Mucosa of rectum (tissue), 2 donors: Measurements from ENCODE around the gene CEP295NL.

Experiments used
- H3K27ac ChIP-seq, 2 donors: one replicate each; pipeline ENCODE4 v1.7.0; 2013; ENCODE audit warnings: inconsistent platforms in 2 of 2, low read depth in 2 of 2, low read length in 2 of 2
- H3K27me3 ChIP-seq, 2 donors: one replicate each; pipeline ENCODE4 v1.7.0; 2013; ENCODE audit warnings: low read length in 2 of 2; ENCODE audit not compliant: control insufficient read depth in 2 of 2, insufficient read depth in 2 of 2
- H3K36me3 ChIP-seq, 2 donors: one replicate each; pipeline ENCODE4 v1.7.0; 2013; ENCODE audit warnings: low read length in 2 of 2; ENCODE audit not compliant: control insufficient read depth in 2 of 2, insufficient read depth in 2 of 2
- H3K4me1 ChIP-seq, 2 donors: one replicate each; pipeline ENCODE4 v1.7.0; 2013; ENCODE audit warnings: low read length in 2 of 2, mild to moderate bottlenecking in 1 of 2; ENCODE audit not compliant: control insufficient read depth in 2 of 2, insufficient read depth in 2 of 2
- H3K4me3 ChIP-seq, 2 donors: one replicate each; pipeline ENCODE4 v1.7.0; 2013; ENCODE audit warnings: low read length in 2 of 2
- H3K9ac ChIP-seq, 2 donors: one replicate each; pipeline ENCODE4 v1.7.0; 2013; ENCODE audit warnings: low read length in 2 of 2, low read depth in 1 of 2, mild to moderate bottlenecking in 1 of 2
- H3K9me3 ChIP-seq, 2 donors: one replicate each; pipeline ENCODE4 v1.7.0; 2013; ENCODE audit warnings: low read length in 2 of 2; ENCODE audit not compliant: control insufficient read depth in 2 of 2
- donor health status: healthy.
- donor health status: Normal muscosa, but diverticular disease.

CEP295NL gene

DNA sequence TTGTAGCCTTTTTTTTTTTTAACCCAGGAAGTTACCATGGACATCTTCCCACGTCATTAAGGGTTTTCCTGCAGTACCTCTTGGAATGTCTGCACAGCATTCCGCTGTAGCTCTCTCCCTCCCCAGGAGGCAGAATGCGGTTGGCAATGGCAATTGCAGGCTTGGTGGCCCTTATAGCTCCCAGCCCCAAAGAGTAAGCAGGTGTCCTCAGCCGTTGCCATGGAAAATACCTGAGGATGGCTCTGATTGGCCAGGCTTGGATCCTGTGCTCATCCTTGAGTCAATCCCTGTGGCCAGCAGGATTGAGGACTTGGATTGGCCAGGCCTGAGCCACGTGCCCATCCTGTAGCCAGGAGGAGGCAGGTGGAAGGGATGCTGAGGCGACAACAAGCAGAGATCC, 37.7 kb upstream of the CEP295NL start:
- H3K27ac ChIP-seq, result no peak overlapping the region
- no peaks in the 10 kb centered on the region for H3K4me1 ChIP-seq
- no peaks in the 10 kb centered on the region for H3K9me3 ChIP-seq
- no peaks in the 10 kb centered on the region for H3K36me3 ChIP-seq
- no peak overlapping the region for H3K9ac ChIP-seq
- H3K4me3 ChIP-seq, result no peak overlapping the region
- no peaks in the 10 kb centered on the region for H3K27me3 ChIP-seq

DNA sequence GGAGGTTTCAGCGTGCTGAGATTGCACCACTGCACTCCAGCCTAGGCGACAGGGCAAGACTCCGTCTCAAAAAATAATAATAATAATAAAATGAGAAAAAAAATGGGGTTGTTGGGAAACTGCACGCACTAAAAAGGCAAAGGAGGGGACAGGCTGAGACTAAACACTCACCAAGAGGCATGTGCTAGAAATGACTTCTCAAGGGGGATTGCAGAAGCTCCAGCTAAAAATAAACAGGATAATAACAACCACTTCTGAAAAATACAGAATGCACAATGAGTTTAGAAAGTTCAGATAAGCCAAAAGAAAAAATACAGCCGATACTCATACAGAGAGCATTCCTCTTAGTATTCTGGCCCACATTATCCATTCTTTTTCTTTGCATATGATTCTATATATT, 37.3 kb upstream of the CEP295NL start:
- no peaks in the 10 kb centered on the region for H3K4me1 ChIP-seq
- no peak overlapping the region for H3K4me3 ChIP-seq
- no peak overlapping the region for H3K9ac ChIP-seq
- H3K9me3 ChIP-seq, result no peaks in the 10 kb centered on the region
- H3K27me3 ChIP-seq, result no peaks in the 10 kb centered on the region
- no peak overlapping the region for H3K27ac ChIP-seq
- no peaks in the 10 kb centered on the region for H3K36me3 ChIP-seq

DNA sequence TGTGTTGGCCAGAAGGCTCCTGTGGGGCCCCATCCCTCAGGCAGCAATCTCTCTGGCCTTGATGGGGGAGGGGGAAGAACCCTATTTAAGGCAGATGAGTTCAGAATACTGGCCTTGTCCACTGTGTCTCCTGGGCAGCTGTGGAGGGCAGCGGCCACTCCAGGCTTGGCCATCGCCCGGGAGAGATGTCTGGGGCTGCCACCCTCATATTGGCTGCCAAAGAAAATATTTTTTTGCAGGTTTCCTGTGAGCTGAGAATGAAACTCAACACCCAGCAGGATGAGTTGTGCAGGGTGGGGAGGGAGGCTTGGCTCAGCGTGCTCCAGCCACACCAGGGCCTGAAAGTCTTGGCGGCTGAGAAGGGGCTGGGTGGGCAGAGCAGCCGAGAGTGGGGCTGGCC, 36.6 kb upstream of the CEP295NL start:
- H3K36me3 ChIP-seq, result no peaks in the 10 kb centered on the region
- H3K9me3 ChIP-seq, result no peaks in the 10 kb centered on the region
- no peaks in the 10 kb centered on the region for H3K27me3 ChIP-seq
- no peak overlapping the region for H3K9ac ChIP-seq
- H3K4me3 ChIP-seq, result no peak overlapping the region
- no peak overlapping the region for H3K27ac ChIP-seq
- peaks cover 0 to under 1% of the 10 kb centered on the region in 2 donors for H3K4me1 ChIP-seq

DNA sequence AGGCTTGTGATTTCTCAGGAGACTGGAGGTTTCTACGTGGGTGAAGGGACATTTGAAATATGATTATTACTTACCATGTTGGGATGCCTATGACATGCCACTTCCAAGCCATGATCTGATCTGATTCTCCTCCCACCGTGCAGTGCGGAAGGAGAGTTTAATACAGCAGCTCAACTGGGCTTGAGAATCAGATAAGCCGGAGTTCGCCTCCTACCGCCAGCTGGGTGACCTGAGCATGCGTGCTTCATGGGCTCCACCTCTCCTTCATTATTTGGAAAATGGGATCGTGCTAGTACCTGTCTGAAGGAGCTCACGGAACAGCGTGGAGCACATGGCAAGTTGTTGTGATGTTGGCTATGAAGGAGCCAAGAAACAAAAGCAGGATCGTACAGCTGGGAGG, 34.6 kb upstream of the CEP295NL start:
- Histone ChIP-seq H3K4me1 (peaks cover 5 to 10% of the 10 kb centered on the region in 2 donors), H3K9me3 (no peaks in the 10 kb centered on the region), H3K4me3 (no peak overlapping the region), H3K27ac (no peak overlapping the region), H3K36me3 (no peaks in the 10 kb centered on the region), H3K9ac (no peak overlapping the region), H3K27me3 (no peaks in the 10 kb centered on the region)

DNA sequence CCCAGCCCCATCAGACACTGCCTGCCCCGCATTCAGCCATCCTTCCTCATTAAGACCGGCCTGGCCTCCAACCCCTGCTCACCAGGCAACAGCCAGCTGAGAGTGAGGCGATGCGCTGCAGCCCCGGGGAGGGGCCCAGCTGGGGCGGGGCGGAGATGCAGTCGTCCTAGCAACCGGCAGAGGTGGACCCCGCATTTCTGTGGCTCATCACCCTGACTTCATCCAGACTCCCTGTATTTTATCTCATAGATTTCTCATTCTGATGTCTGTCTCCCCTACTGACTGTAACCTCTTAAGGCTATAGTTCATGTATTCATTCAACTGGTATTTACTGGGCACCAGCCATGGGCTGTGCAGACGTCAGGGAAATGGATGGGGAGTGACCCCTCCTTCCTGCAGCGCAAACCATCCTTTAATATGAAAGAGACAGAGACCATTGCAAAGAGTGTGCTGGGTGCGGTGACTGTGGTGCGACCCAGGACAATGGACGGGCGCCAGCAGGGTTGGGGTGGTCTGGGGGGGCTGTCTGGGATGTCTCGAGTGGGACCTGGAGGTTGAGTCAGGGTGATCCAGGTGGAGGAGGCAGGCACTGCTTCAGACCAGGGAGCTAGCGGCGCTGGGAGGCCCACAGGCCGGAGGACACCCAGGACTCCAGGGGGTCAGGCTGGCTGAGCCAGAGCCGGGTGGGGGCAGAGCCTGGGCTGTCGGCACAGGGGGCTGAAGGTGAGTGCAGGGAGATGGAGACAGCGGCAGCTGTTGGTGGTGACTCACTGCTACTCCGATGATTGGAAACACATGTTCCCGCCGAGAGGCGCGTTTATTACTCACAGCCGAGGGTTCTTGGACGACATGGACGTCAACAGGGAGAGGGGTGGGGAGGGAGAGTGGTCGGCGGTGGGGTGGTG, 32.7 kb upstream of the CEP295NL start:
- Histone ChIP-seq H3K36me3 (no peaks in the 10 kb centered on the region), H3K27me3 (no peaks in the 10 kb centered on the region), H3K4me1 (peaks cover 5 to 10% of the 10 kb centered on the region in 2 donors), H3K4me3 (no peak overlapping the region), H3K27ac (peak overlapping the region in 1 of 2 donors; percentile 60), H3K9me3 (no peaks in the 10 kb centered on the region), H3K9ac (no peak overlapping the region)

DNA sequence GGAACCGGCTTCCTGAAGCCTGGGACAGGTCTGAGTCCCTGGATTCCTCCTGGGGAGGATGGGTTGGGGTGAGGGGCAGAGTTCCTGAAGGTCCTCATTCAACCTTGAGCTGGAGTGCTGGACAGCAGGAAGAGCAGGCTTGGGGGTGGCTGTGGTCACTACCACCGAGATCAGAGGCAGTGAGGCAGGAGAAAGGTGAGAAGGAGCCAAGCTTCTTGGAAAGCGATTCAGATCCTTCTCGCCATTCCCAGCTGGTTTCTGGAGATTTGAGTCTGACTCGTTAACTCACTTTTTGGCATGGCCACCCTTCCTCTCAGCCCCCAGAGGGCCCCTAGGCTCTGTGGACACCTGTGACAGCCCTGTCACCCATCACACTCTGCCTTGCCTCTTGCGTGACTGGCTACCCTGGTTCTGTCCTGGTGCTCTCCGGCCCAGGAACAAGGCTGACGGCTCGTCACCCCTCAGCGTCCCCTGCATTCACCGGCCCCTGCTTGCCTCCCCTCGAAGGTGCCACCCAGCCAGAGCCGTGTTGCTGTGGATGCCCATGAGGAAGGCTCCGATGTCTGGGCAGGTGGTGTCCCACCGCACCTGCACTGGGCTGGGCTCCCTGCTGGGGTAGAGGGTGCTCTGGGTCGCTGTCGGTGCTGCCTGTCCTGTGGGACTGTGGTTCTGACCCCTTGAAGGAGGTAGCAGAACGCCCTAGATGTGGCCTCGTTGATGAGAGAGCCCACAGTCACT, 31.8 kb upstream of the CEP295NL start:
- Histone ChIP-seq H3K27ac (peak overlapping the region; percentile 60 to 66), H3K9ac (peak overlapping the region in 1 of 2 donors; percentile 30), H3K9me3 (no peaks in the 10 kb centered on the region), H3K4me1 (peaks cover 5 to 10% of the 10 kb centered on the region in 2 donors), H3K36me3 (no peaks in the 10 kb centered on the region), H3K4me3 (peak overlapping the region in 1 of 2 donors; percentile 1), H3K27me3 (peaks cover 0 to 1% of the 10 kb centered on the region in 2 donors)

DNA sequence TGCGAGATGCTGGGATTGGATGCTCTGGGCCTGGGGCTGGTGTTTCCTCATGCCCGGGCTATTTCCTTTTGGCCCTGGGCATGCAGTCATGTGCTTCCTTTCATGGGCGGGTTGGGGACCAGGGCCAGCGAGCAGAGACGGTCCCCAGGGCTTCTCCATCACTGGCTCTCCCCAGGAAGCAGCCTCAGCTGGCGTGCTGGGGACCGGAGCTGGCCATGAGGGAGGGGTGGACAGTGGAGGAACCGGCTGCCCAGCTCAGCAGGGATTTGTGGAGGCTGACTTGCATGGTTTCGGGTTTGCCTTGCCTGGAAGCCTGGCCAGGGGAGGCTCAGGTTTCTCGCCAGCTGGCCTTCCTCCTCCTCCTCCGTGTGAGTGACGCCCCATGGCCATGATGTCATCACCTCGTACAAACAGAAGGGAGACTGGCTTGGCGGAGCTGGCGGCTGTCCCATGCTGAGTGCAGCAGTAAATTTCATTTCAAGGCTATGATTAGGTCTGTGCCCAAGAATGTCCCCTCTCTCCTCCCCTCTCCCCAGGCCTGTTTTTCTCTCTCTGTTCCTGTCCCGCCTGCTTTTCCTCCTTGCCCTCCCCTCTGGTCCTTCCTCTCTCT, 31.1 kb upstream of the CEP295NL start:
- Histone ChIP-seq H3K27ac (peak overlapping the region; percentile 60 to 66), H3K9ac (peak overlapping the region; percentile 27 to 30), H3K9me3 (no peaks in the 10 kb centered on the region), H3K4me1 (peaks cover 5 to 10% of the 10 kb centered on the region in 2 donors), H3K36me3 (no peaks in the 10 kb centered on the region), H3K27me3 (peaks cover 0 to 2% of the 10 kb centered on the region in 2 donors), H3K4me3 (peak overlapping the region; percentile 1 to 4)

DNA sequence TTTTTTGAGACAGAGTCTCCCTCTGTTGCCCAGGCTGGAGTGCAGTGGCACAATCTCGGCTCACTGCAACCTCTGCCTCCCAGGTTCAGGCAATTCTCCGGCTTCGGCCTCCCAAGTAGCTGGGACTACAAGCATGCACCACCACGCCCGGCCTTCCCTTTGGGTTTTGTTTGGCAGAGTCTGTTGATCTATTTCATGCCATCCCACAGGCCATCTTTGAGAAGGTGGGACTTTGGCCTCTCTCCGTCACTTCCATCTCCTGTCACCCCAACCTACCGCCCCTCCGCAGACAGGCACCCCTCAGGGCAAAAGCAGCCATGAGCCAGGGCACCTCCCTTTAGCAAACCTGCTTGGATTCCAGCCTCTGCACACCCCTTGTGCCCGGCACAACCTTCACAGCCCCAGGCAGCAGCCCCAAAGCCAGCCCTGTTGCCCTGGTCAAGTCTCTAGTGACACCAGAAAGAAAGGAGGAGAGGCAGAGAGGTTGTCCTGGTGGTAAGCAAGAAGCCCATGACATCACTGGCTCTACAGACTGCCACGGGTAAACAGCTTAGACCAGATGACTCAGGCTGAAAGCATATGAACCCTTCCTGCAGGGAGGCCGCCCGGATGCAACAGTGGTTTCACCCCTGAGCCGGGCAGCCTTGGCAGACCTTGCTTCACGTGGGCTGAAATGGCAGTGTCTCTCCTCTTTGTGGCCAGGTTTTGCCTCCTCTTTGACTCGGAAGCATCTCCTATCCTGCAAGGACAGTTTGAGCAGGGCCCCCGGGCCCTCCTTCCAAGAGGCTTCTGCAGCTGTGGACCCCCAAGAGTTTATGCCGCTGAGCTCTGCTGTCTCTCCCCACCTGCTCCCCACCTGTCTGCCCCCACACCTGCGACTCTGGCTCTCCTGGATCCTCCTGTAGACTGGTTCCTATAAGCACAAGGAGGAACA, 30.3 kb upstream of the CEP295NL start:
- H3K4me3 ChIP-seq, result no peak overlapping the region
- H3K27ac ChIP-seq, result peak overlapping the region; percentile 60 to 66
- H3K9ac ChIP-seq, result no peak overlapping the region
- peaks cover 1 to 2% of the 10 kb centered on the region in 2 donors for H3K27me3 ChIP-seq
- no peaks in the 10 kb centered on the region for H3K9me3 ChIP-seq
- H3K36me3 ChIP-seq, result no peaks in the 10 kb centered on the region
- H3K4me1 ChIP-seq, result peaks cover 5 to 10% of the 10 kb centered on the region in 2 donors

DNA sequence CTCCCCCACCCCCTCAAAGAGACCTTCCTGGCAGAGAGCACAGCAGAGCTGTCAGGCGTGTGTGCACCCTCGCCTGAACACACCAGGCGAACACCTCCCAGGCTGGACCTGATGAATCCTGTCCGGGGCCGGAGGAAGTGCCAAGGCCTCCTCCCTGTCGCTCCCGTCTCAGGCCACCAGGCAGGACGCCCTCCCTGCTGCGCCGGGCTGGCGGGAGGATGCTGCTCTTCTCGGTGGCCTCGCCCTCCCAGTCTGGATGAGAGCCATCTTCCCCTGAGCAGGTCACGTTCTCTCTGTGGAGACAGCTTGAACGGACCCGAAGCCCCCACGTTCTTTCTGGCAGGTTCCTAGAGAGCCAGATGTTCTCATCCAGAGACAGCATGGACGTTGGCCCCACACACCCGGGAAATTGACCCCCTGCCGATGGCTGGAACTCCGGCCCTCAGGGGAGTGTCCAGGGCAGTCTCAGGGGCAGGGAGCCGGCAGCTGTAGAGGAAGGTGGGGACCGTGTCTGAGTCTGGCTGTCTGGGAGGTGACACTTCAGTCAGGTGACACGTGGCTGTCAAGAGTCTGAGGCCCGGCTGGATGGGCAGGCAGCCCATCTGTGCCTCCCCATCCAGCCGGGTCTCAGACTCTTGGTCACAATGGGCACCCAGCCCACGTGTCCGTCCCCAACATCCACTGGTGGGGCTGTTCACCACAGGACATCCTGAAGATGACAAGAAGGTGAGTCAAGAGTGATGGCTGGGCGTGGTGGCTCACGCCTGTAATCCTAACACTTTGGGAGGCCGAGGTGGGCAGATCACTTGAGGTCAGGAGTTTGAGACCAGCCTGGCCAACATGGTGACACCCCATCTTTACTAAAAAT, 27.1 kb upstream of the CEP295NL start:
- Histone ChIP-seq H3K9ac (no peak overlapping the region), H3K4me3 (no peak overlapping the region), H3K4me1 (peaks cover 5 to 10% of the 10 kb centered on the region in 2 donors), H3K27me3 (peaks cover 2 to 8% of the 10 kb centered on the region in 2 donors), H3K36me3 (no peaks in the 10 kb centered on the region), H3K9me3 (no peaks in the 10 kb centered on the region), H3K27ac (no peak overlapping the region)
